Activated CD8-positive, alpha-beta memory T cell treated with anti-CD3 and anti-CD28 coated beads for 48 hours (primary cell): ENCODE results near the gene ASB2.

Experiments used
- DNase-seq, 3 experiments: peaks; one replicate each; pipeline ENCODE4 v3.0.0-alpha.2; 2020; ENCODE audit warnings: low read depth in 2 of 3, low spot score in 2 of 3

Gene ASB2

DNA sequence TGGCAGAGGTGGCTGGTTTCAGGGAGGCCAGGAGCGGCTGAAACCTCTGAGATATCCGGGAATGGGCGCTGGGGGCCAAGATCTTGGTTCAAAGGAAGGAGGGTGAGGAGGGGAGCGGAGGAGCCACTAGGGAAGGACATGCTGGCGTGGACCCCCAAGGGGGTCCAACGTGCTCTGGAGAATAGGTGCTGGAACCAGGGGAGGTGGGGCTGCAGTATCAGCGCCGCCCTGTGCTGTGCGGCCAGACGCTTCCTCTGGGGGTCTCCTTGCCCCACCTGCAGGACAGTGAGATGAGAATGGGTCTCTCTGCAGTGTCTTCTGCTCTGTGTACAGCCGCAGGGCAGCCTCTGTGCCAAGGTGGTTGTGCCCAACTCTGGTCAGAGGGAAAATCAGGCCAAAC lies 46.7 kb downstream of the ASB2 start:
- DNase-seq = no peak

DNA sequence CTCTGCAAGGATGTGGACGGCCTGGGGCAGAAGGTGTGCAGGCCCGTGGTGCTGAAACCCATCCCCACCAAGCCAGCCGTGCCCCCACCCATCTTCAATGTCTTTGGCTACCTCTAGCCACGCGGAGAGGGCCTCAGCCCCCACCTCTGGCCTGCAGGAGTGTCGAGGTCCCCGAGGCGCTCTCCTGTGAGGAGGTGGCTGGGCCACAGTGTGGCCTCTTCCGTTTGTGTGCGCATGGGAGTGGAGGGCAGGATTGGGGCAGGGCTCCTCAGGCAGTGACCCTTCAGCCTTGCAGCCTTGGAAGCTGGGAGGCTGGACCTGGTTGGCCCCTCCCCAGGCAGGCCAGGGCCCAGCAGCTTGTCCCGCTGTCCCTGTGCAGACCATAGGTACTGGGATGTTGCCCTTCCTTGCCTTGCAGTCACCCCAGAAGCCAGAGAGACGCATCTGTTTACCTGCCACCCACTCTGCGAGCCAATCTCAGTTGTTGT lies 47.3 kb downstream of the ASB2 start:
- no peak for DNase-seq

DNA sequence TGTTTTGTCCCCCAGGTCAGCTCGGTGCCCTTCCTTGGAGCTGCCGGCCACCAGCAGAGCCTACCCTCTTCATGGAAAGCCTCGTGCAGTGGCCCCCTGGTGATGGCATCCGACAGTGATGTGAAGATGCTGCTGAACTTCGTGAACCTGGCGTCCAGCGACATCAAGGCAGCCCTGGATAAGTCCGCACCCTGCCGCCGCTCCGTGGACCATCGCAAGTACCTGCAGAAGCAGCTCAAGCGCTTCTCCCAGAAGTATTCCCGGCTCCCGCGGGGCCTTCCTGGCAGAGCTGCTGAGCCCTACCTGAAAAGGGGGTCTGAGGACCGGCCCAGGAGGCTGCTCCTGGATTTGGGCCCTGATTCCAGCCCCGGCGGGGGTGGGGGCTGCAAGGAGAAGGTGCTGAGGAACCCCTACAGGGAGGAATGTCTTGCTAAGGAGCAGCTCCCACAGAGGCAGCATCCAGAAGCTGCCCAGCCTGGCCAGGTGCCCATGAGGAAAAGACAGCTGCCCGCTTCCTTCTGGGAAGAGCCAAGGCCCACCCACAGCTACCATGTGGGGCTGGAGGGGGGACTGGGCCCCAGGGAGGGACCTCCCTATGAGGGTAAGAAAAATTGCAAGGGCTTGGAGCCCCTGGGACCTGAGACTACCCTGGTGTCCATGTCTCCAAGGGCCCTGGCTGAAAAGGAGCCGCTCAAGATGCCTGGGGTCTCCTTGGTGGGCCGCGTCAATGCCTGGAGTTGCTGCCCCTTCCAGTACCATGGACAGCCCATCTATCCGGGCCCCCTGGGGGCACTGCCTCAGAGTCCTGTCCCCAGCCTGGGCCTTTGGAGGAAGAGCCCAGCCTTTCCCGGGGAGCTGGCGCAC lies 48.0 kb downstream of the ASB2 start:
- no peak for DNase-seq

GRCh38 chr14:93927800-93928145 lies 48.6 kb downstream of the ASB2 start:
- DNase-seq = no peak

DNA sequence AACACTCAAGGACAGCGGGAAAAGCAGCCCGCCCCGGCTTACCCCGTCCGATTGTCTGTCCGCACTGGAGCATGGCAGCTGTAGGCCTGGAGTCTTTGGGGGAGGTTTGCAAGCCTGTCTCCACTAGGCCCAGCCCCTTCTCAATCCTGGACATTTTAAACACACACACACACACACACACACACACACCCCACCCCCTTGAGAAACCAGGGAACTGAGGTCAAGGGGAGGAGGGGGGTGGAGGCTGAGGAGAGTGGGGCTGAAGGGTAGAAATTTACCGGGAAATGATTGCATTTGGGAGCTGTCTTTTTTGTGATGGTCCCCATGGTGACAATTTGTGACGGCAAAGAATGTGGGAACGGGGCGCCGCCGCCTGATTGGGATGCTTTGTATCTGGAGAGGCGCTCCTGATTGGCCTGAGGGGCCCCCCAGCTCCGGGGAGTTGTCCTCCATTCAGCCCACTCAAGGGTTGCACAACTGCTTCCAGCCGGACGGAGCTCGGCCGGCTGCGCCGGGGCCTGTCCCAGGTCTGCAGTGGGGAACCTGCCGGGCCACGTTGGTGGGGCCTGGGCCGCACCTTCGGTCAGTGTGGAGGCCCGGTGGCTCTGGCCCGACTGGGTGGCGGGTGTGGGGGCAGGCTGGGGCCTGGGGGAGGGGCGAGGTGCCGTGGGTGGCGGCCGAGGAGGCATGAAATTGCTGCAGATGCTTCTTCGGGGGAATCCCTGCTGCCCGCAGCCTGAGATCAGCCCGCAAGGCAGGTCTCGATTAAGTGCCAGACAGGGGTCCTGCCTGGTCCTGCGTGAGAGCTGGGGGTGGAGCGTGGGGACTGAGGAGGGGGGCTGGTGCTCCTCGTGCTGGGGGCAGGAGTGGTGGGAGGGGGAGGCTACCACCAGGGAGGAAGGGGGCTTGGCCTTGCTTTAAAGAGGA lies 49.2 kb downstream of the ASB2 start, which contains the start of gene FAM181A:
FAM181A (plus strand) TSS at position 472 of the 927 bp plus-strand sequence. CDS start 942 bp downstream, outside the sequence.
- DNase-seq = no peak

DNA sequence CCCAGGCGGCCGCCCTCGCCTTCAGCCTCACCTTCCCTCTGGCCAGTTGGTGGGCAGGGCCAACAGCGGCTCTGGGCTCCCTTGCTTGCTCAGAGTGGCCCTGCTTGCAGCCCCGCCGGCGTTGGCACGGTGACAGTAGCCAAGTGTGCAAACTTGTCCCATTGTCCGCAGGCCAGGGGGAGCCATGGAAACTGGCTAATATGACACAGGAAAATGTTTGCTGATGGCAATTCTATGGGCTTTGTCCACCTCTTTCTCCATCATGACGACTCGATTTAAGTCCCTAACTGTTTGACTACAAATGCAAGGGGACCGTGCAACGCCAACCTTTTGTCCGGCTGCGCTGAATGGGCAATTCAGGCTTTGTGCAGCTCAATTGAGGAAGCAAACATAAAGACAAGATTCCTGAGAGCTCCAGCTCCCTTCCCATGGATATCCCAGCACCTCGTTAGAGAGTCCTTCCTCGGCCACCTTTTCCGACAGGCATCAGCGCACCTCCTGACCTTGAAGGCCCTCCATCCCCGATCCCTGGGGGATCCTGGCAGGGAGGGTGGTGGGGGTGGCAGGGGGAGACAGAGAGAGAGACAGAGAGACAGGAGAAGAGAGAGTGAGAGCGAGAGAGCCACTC lies 50.0 kb downstream of the ASB2 start:
- no peak for DNase-seq

DNA sequence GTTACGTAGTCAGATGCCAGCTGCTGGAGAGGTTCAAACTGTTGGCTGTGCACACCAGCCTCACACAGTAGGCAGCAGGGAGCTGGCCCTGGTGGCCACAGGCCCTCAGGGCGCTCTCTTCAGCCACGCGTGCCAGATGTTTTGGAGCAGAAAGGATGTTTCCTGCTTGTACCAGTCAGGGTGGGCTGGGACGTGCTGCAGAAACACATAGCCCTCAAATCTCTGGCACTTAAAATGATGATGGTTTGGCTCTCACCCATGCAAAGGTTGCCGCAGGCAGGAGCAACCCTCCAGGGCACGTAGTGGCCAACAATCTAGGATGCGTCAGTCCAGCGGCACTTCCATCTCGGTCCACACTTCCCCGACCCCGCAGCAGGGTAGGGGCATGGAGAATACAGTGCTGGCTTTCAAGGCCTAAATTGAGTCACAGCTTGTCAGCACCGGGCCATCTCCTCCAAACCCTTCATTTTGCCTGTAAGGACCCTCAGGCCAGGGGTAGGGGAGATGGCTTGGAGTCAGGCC lies 50.9 kb downstream of the ASB2 start:
- DNase-seq = no peak

- DNase-seq = no peak
These were observed 51.6 kb downstream of the ASB2 start for GRCh38 chr14:93924592-93925355.

- DNase-seq = no peak
These were observed 52.7 kb downstream of the ASB2 start for GRCh38 chr14:93923626-93924025.

DNA sequence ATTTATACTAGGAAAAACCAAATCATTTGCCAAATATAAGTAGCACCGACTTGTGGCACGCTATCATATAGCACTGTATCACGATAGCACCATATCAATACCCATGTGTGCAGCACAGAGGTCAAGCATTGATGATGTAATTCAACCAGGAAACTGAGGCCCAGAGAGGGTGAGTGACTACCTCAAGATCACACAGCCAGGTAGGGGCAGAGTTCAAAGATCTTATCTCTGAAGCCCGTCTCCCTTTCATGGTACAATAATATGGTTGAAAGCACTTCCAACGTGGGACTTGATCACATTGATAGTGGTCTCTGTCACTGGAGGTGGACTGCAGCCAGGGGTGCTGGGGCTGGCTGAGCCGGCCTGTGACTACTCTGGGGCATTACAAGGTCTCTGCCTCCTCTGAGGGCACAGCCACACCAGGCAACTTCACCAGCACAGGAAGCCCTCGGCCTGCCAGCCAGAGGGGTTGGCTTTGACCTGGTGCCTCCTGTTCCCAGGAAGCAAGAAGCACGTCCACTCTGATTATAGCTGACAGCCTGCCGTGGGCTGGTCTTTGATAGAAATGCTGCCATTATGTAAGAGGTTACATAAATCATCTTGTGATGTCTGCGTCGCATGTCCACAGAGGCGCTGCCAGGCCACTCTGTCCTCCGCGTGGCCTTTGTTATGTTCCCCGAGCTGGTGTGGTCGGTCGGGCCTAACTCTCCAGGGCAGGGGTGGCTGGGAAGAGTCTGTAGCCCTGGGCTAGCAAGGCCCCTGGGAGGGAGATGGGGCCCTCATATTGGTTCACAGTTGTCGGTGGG lies 55.2 kb downstream of the ASB2 start:
- no peak for DNase-seq

DNA sequence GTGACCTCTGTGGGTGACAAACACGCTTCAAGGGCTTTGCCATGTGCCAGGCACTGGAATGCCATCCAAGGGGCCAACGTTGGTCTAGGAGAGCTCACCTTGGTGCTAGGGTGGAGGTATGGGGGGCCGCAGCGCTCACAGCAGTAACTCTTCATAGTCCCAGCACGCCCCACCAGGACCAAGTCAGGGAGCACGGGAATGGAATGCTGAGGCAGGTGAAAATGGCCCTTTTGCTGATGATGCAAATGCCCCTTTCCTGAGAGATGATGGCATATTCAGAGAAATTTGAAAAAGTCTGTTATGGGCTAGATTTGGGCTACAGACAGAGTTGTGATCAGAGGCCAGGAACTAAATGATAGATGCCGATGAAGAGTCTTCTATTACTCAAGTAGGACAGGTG lies 59.2 kb downstream of the ASB2 start:
- no peak for DNase-seq

DNA sequence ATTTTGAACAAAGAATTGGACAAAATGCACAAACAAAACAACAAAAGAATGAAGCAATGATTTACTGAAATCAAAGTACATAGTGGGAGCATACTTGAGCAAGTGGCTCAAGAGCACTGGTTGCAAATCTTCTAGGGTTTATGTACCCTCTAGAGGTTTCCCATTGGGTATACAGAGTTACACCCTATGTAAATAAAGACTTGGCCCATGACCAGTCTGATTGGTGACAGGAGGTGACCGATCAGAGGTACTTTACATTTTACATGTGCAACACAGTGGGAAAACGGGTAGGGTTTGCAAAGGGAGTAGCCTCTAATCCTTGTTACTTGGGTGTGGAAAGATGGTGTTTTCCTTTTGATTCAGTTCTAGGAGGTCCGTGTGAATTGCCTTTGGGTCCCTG lies 59.9 kb downstream of the ASB2 start:
- no peak for DNase-seq

DNA sequence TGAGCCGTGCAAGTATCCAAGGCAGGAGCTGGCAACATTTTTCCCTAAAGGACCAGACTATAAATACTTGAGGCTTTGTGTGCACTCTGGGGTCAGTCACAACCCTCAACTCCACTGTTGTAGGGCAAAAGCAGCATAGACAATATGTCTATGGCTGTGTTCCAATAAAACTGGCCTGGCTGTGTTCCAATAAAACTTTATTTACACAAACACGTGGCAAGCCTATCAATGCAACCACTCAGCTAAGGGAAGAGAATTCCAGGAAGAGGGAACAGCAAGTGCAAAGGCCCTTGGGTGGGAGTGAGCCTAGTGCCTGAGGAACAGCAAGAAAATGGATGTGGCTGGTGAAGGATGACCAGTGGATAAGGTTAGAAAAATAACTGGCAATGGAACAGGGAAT lies 60.6 kb downstream of the ASB2 start:
- DNase-seq = no peak

DNA sequence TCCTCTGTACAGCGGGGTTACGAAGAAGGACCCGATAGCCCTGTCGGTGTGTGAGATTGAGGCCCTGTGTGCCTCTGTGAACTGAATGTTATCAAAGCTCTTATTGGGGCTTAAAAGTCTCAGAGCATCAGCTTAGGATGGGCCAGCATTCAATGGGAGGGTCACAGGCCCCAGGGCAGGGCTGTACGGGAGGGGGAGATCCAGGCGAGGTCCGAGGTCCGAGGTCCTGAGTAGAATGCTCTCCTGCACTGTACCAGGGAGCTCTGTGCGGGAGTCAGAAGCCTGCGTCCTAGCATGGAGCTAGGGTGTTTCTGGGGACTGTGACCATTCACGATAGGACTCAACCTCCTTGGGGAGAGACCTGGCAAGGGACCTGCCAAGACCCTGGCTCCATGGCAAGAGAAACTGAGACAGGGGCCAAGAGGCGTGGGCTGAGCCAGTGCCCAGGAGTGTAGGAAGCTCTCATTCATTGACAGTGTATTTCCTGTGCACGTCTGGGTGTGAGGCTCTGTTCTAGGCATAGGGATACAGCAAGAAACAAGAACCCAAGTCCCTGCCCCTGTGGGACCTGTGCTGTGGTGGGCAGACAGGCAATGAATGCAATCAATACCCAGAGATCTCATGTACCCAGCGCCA lies 61.2 kb downstream of the ASB2 start:
- no peak for DNase-seq

GRCh38 chr14:93914278-93914677 lies 62.1 kb downstream of the ASB2 start:
- no peak for DNase-seq

DNA sequence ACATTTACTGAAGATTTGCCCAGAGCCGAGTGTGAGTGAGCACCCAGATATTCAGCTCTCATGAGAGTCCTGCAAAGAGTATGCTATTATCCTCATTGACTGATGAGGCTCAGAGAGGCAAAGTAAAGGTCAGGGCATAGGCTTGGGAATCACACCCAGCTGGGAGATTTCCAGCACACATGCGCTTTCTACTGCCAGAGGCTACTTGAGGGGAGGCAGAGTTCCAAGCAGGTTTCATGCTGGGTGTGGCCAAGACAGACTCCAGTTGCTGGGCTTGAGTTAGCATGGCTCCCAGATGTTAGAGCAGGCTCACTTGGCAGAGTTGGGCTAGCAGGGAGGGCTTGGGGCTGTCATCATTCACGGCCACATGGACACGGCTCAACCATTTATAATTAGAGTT lies 63.6 kb downstream of the ASB2 start:
- no peak for DNase-seq

DNA sequence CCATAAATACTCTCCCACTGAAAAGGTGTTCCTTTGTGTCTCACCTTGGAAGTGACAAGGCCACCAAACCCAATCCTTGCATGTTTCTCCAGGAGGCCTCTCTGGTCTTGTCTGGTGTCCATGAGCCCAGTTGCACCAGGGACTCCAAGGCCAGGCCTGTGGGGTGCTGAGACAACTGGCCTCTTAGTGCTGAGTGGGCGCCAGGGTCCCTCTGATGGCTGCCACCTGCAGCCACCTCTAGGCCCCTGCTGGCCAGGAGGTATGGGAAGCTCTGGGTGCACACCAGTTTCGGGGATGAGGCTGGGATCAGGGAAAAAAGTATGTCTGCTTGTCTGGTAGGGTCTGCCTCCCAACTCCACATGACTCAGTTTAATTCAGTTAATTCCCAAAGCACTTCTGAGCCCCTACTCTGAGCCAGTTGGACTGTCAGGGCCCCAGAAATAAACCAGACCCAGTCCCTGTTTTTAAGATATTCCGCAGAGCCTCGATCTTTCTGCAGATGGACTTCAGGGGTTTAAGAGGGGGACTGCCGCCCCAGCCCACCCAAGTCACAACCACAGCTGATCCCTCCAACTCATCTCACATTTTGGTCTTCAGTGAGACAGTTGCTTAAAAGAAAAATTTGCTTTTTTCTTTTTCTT lies 64.3 kb downstream of the ASB2 start:
- no peak for DNase-seq

DNA sequence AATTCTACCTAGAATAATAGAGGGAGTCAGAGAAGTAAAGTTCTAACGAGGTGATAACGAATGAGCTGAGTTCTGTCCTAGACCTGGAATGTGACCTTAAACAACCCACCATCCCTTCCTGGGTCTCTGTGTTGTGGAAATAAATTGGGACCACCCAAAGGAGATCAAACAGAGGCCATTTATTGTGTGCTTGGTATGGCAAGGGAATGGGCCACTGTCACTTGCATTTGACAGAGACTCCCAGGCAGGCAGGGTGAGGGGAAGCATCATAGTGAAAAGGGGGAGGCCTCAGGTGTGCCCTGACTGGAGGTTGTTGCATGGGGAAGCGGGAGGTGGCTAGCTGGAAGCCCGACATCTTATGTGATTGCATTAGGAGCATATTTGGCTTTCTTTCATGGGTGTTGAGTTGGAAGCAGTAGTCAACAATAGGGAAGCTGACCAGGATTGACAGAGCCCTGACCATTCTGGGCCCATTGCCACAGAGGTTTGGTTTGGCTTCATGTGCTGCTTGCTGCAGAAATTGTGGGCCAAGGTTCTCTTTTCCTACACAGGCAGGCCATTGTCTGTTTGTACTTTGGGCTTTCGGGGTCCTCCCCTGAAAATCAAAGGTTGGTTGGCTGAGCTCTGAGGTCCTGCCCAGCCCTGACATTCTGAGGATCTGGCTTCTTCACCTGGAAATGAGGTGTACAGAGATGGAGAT lies 66.8 kb downstream of the ASB2 start:
- DNase-seq = no peak
